GM12878 (cell line): ENCODE results near the gene EI24. TPM values are rescaled to one million over a fixed set of nuclear protein-coding genes. Genes with fewer than 3 reads are reported as not detected.

Experiments
- CHD2 ChIP-seq: IDR thresholded peaks from 2 replicates; pipeline ENCODE4 v1.6.1; 2011; ENCODE audit warnings: low read depth, low read length, improper control_type of control experiment, borderline replicate concordance
- FOS ChIP-seq: IDR thresholded peaks from 3 replicates; pipeline ENCODE4 v1.6.1; 2011; ENCODE audit warnings: borderline replicate concordance; ENCODE audit not compliant: insufficient read length; ENCODE audit errors: extremely low read depth
- MEF2B ChIP-seq: fragments of 450-650 bp; IDR thresholded peaks from 2 replicates; pipeline ENCODE4 v1.6.1; 2018; ENCODE audit warnings: mild to moderate bottlenecking, moderate library complexity; ENCODE audit not compliant: partially characterized antibody, poor library complexity, severe bottlenecking
- MYC ChIP-seq: IDR thresholded peaks from 2 replicates; pipeline ENCODE4 v1.6.1; 2011; ENCODE audit warnings: mild to moderate bottlenecking, low read length, moderate library complexity, inconsistent platforms; ENCODE audit not compliant: insufficient read depth, insufficient replicate concordance, insufficient read length, severe bottlenecking
- NFYA ChIP-seq: IDR thresholded peaks from 2 replicates; pipeline ENCODE4 v1.6.1; 2011; ENCODE audit warnings: low read depth, mild to moderate bottlenecking, low read length, improper control_type of control experiment, borderline replicate concordance
- PML ChIP-seq: IDR thresholded peaks from 2 replicates; pipeline ENCODE4 v1.6.1; 2012; ENCODE audit warnings: low read length, inconsistent platforms
- RAD51 ChIP-seq: fragments of 450-650 bp; IDR thresholded peaks from 2 replicates; pipeline ENCODE4 v1.6.1; 2016; ENCODE audit warnings: moderate library complexity, mild to moderate bottlenecking, inconsistent platforms
- RCOR1 ChIP-seq: conservative IDR thresholded peaks from 2 replicates; pipeline ENCODE4 v1.6.1; 2012; ENCODE audit warnings: low read depth, low read length, improper control_type of control experiment
- RFX5 ChIP-seq: IDR thresholded peaks from 2 replicates; pipeline ENCODE4 v1.6.1; 2011; ENCODE audit warnings: low read depth, low read length, improper control_type of control experiment
- SREBF1 ChIP-seq: IDR thresholded peaks from 2 replicates; pipeline ENCODE4 v1.6.1; 2012; ENCODE audit warnings: mild to moderate bottlenecking, low read length
- TCF12 ChIP-seq: IDR thresholded peaks from 2 replicates; pipeline ENCODE4 v1.6.1; 2011; ENCODE audit warnings: low read depth, mild to moderate bottlenecking, low read length
- ZBED1 ChIP-seq: IDR thresholded peaks from 2 replicates; pipeline ENCODE4 v1.6.1; 2016; ENCODE audit warnings: borderline replicate concordance
- ZNF592 ChIP-seq: fragments of 450-650 bp; IDR thresholded peaks from 2 replicates; pipeline ENCODE4 v1.6.1; 2017; ENCODE audit warnings: mild to moderate bottlenecking, moderate library complexity
- polyA plus RNA-seq, 11 experiments: library from polyadenylated mRNA; depleted of rRNA in 4 of 11; unstranded in 6 of 11; stranded (reverse) in 5 of 11; fragments of >200 nt; fragmentation: Nextera tagmentation in 4 of 11; fragmentation: Illumina TruSeq in 1 of 11; extraction: Ambion mirVana in 4 of 11; extraction: Trizol in 1 of 11; gene quantifications; 1 replicate in 1 of 11; 2 replicates in 10 of 11; pipeline versions ENCODE4 v1.2.1 to v1.2.3, GENCODE V29; 2011 to 2016; ENCODE audit warnings: inconsistent platforms in 2 of 11, missing spikeins in 2 of 11, low read depth in 1 of 11
- total RNA-seq, 4 experiments: library from RNA; depleted of rRNA in 3 of 4; stranded (reverse); fragments of >200 nt in 3 of 4; fragmentation: Illumina TruSeq in 1 of 4; extraction: Trizol in 1 of 4; gene quantifications; 2 replicates each; pipeline versions ENCODE4 v1.2.1 to v1.2.3, GENCODE V29; 2013 to 2021
- TF ChIP-seq, protein P1 (sequence below): fragments of 450-650 bp; IDR thresholded peaks from 2 replicates; pipeline ENCODE4 v1.6.1; 2016; ENCODE audit warnings: mild to moderate bottlenecking, moderate library complexity, borderline replicate concordance
- TF ChIP-seq, protein P2 (sequence below): fragments of 450-650 bp; formaldehyde crosslinking; IDR thresholded peaks from 2 replicates; pipeline ENCODE4 v1.4.0; 2022; ENCODE audit warnings: mild to moderate bottlenecking, moderate library complexity

Gene EI24
- total and polyA plus RNA-seq, 10 of the 15 experiments (the other 5 are each of a cell fraction or from before 2014, with no cell fraction given) = 20.3 to 127 (median 70.4) TPM

DNA sequence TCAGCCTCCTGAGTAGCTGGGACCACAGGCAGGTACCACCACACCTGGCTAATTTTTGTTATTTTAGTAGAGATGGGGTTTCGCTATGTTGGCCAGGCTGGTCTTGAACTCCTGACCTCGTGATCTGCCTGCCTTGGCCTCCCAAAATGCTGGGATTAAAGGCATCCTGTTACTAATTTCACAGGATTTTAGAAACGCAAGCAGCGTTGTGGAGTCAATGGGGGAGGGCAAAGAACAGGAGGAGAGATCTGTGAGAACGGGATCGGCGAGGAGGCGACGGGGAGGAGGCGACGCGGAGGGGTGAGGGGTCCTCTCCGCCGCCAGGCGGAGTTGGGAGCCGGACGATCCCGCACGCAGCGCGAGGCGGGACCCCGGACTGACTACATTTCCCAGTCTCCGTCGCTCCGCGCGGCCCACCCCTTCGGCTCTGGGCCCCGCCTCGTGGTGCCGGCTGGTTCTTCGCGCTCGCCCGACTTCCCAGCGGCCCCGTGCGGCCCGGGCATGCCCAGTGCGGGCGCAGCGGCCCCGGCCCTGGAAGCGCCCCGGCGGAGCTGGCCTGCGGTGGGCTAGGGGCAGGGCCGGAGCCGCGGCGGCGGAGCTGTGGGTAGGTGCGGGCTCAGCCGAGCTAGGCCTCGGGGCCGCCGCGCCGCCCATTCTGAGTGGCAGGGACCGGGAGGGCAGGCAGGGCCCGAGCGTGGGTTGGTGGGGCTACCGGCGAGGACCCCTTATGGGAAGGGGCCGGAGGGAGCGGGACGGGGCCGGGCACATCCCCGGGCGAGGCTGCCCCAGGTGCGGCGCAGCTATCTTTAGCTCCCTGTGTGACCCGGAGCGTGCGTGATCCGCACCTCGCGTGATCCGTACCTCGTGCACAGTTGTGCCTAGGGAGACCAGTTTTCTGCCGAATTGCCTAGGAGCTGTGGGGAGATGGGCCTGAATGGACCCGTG is at the start of gene EI24 (continued):
- TF ChIP-seq ZNF592 (0 out of 2 replicates have a peak, but pooled peaks have one; percentile 33), RCOR1 (no peak), NFYA (no peak), MEF2B (no peak), TCF12 (peak; percentile 47; the same call in 1 of the 2 replicates), SREBF1 (no peak), RAD51 (peak; percentile 26; the same call in 1 of the 2 replicates), CHD2 (0 out of 2 replicates have a peak, but pooled peaks have one; percentile 31), MYC (peak; percentile 21), ZBED1 (no peak), FOS (no peak), PML (no peak), RFX5 (no peak)
- TF ChIP-seq, protein P1, sequence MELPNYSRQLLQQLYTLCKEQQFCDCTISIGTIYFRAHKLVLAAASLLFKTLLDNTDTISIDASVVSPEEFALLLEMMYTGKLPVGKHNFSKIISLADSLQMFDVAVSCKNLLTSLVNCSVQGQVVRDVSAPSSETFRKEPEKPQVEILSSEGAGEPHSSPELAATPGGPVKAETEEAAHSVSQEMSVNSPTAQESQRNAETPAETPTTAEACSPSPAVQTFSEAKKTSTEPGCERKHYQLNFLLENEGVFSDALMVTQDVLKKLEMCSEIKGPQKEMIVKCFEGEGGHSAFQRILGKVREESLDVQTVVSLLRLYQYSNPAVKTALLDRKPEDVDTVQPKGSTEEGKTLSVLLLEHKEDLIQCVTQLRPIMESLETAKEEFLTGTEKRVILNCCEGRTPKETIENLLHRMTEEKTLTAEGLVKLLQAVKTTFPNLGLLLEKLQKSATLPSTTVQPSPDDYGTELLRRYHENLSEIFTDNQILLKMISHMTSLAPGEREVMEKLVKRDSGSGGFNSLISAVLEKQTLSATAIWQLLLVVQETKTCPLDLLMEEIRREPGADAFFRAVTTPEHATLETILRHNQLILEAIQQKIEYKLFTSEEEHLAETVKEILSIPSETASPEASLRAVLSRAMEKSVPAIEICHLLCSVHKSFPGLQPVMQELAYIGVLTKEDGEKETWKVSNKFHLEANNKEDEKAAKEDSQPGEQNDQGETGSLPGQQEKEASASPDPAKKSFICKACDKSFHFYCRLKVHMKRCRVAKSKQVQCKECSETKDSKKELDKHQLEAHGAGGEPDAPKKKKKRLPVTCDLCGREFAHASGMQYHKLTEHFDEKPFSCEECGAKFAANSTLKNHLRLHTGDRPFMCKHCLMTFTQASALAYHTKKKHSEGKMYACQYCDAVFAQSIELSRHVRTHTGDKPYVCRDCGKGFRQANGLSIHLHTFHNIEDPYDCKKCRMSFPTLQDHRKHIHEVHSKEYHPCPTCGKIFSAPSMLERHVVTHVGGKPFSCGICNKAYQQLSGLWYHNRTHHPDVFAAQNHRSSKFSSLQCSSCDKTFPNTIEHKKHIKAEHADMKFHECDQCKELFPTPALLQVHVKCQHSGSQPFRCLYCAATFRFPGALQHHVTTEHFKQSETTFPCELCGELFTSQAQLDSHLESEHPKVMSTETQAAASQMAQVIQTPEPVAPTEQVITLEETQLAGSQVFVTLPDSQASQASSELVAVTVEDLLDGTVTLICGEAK = peak; percentile 52; the same call in 1 of the 2 replicates
- TF ChIP-seq, protein P2, sequence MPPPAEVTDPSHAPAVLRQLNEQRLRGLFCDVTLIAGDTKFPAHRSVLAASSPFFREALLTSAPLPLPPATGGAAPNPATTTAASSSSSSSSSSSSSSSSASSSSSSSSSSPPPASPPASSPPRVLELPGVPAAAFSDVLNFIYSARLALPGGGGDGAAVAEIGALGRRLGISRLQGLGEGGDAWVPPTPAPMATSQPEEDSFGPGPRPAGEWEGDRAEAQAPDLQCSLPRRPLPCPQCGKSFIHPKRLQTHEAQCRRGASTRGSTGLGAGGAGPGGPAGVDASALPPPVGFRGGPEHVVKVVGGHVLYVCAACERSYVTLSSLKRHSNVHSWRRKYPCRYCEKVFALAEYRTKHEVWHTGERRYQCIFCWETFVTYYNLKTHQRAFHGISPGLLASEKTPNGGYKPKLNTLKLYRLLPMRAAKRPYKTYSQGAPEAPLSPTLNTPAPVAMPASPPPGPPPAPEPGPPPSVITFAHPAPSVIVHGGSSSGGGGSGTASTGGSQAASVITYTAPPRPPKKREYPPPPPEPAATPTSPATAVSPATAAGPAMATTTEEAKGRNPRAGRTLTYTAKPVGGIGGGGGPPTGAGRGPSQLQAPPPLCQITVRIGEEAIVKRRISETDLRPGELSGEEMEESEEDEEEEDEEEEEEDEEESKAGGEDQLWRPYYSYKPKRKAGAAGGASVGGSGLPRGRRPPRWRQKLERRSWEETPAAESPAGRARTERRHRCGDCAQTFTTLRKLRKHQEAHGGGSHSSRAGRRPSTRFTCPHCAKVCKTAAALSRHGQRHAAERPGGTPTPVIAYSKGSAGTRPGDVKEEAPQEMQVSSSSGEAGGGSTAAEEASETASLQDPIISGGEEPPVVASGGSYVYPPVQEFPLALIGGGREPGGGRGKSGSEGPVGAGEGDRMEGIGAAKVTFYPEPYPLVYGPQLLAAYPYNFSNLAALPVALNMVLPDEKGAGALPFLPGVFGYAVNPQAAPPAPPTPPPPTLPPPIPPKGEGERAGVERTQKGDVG = no peak
